Thyroid gland (tissue), 4 donors: Measurements from ENCODE around the gene SCAPER. TPM values are rescaled to one million over a fixed set of nuclear protein-coding genes. Genes with fewer than 3 reads are reported as not detected.

Experiments used
- DNase-seq, 2 donors: peaks; one replicate each; pipeline ENCODE4 v3.0.0-alpha.2; 2019
- H3K27ac ChIP-seq, 3 donors: fragments of 200-600 bp; sonication (generic); 1 replicate in 2 of 3; 2 replicates in 1 of 3; pipeline ENCODE4 v1.5.1; 2016 to 2019; ENCODE audit warnings: mild to moderate bottlenecking in 1 of 3, moderate library complexity in 1 of 3
- H3K27me3 ChIP-seq: fragments of 200-600 bp; sonication (generic); one replicate; pipeline ENCODE4 v1.5.1; 2019
- H3K36me3 ChIP-seq, 2 donors: fragments of 200-600 bp; sonication (generic); one replicate each; pipeline ENCODE4 v1.5.1; 2016 to 2019
- H3K4me1 ChIP-seq, 2 donors: fragments of 200-600 bp; sonication (generic); one replicate each; pipeline ENCODE4 v1.5.1; 2017 to 2019
- H3K4me3 ChIP-seq, 3 donors: fragments of 200-600 bp; sonication (generic); replicated peaks in 1 of 3; 1 replicate in 2 of 3; 2 replicates in 1 of 3; pipeline ENCODE4 v1.5.1; 2016; ENCODE audit warnings: mild to moderate bottlenecking in 1 of 3
- H3K9me3 ChIP-seq: fragments of 200-600 bp; sonication (generic); one replicate; pipeline ENCODE4 v1.5.1; 2017
- POLR2A ChIP-seq, 2 donors: fragments of 450-650 bp; IDR thresholded peaks; one replicate each; pipeline ENCODE4 v1.6.1; 2017; ENCODE audit warnings: antibody characterized with exemption in 2 of 2, mild to moderate bottlenecking in 2 of 2, moderate library complexity in 1 of 2
- WGBS, 2 donors: methylation state at CpG; one replicate each; pipeline ENCODE4 v1.1.5; 2017; 5-methylcytosine and 5-hydroxymethylcytosine counted together
- intact Hi-C: fragments of 100-400 bp; cut with DNase I; formaldehyde crosslinking; loops from one replicate; pipeline ENCODE4 v1.15.1; 2023
- total RNA-seq, 4 donors: library from RNA; depleted of rRNA; stranded (reverse); fragments of >200 nt; gene quantifications; one replicate each; pipeline ENCODE4 v1.2.3, GENCODE V29; 2016
- TF ChIP-seq, protein P1 (sequence below), 6 experiments: fragments of 200-600 bp in 3 of 6; fragments of 450-650 bp in 3 of 6; sonication (generic) in 3 of 6; IDR thresholded peaks; one replicate each; pipeline ENCODE4 v1.5.1; 2016 to 2019; ENCODE audit warnings: antibody characterized with exemption in 6 of 6, mild to moderate bottlenecking in 2 of 6, inconsistent platforms in 1 of 6, moderate library complexity in 1 of 6

SCAPER gene
- total RNA-seq, 4 donors from 2014 or later: 45.2 to 90.8 (median 63.6) TPM

DNA sequence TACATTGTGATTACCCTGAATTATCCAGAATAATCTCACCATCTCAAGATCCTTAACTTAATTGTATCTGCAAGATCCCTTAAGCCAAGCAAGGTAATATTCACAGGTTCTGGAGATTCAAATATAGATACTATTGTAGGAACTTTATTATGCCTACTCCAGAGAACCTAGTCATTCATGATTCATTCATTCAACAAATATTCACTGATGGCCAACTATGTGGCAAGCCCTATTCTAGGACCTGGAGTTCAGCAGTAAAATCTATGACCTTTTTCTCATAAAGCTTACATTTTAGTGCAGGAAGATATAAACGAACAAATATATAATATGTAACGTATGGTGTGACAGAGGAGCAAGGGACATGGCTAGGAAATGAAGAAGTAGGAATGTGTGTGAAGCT is 519.0 kb downstream of the SCAPER start:
- no peak for TF ChIP-seq POLR2A (IDR thresholded peaks at IDR 0.05)
- TF ChIP-seq, protein P1, sequence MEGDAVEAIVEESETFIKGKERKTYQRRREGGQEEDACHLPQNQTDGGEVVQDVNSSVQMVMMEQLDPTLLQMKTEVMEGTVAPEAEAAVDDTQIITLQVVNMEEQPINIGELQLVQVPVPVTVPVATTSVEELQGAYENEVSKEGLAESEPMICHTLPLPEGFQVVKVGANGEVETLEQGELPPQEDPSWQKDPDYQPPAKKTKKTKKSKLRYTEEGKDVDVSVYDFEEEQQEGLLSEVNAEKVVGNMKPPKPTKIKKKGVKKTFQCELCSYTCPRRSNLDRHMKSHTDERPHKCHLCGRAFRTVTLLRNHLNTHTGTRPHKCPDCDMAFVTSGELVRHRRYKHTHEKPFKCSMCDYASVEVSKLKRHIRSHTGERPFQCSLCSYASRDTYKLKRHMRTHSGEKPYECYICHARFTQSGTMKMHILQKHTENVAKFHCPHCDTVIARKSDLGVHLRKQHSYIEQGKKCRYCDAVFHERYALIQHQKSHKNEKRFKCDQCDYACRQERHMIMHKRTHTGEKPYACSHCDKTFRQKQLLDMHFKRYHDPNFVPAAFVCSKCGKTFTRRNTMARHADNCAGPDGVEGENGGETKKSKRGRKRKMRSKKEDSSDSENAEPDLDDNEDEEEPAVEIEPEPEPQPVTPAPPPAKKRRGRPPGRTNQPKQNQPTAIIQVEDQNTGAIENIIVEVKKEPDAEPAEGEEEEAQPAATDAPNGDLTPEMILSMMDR (IDR thresholded peaks at IDR 0.05): no peak
- 94 to 97% methylated on average over 2 of the region's 2 CpGs for WGBS, 2 donors
- Histone ChIP-seq H3K27ac (no peak overlapping the region), H3K4me3 (no peak overlapping the region), H3K4me1 (no peaks in the 10 kb centered on the region), H3K36me3 (no peaks in the 10 kb centered on the region), H3K27me3 (no peaks in the 10 kb centered on the region), H3K9me3 (no peaks in the 10 kb centered on the region)
- DNase-seq: no peak
- intact Hi-C loops: no loop called here

DNA sequence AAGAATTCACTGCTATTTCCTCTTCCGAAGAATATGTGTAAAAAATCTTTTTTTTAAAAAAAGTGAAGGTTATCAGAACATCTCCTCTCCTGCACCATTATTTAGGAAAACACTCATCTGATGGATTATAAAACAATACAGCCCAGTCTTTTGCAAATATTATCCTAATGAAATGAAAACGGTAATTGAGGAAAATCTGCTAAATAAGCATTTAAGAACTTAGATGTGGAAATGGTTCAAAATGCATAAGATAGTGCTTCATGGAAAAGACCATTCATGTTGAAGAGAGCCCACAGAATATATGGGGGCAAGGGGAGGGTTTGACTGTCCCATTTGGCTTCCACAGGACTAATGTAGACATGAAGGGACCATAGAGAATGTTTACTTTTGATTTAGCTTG is 520.7 kb downstream of the SCAPER start:
- Histone ChIP-seq H3K27ac (no peak overlapping the region), H3K4me3 (no peak overlapping the region), H3K36me3 (no peaks in the 10 kb centered on the region), H3K27me3 (no peaks in the 10 kb centered on the region), H3K9me3 (no peaks in the 10 kb centered on the region), H3K4me1 (no peaks in the 10 kb centered on the region)
- WGBS, 2 donors: 91 to 95% methylated on average over 2 of the region's 2 CpGs
- no peak for DNase-seq
- intact Hi-C loops: no loop called here
- TF ChIP-seq, protein P1 (IDR thresholded peaks at IDR 0.05): no peak
- TF ChIP-seq POLR2A (IDR thresholded peaks at IDR 0.05): no peak

DNA sequence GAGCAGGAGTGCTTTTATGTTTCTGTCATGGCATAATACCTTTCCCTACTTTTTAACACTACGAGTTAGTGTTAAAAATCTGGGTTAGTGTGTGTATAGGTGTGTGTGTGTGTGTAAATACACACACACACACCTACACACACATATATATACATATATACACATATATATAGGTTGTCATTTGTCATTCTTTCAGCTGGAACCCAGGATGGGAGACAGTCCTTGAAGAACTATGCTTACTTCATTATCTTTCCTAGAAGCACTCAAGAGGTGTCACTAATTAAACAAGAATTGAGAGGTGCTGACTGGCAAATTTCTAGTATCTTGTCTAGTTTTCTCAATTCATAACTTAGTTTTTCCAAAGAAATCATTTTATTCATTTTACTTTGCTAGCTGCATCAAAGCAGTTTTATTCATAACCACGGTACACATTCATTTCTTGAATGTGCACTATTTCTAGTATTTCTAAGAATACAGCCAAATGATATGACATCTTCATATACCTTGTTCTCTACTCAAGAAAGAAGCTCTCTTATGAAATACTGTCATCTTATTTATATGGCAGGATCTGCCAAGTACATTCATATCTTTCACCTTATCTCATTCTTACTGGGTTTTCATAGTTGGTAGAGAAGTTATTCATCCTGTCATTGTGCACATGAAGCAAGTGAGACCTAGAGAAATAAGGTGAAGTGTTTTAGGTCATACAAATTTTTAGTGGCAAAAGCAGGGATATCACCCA is 522.0 kb downstream of the SCAPER start:
- no peaks in the 10 kb centered on the region for H3K4me1 ChIP-seq
- DNase-seq: no peak
- H3K36me3 ChIP-seq: no peaks in the 10 kb centered on the region
- no peak overlapping the region for H3K4me3 ChIP-seq
- WGBS, 2 donors: 97% methylated on average over 2 of the region's 2 CpGs
- intact Hi-C loops: no loop called here
- H3K27me3 ChIP-seq: no peaks in the 10 kb centered on the region
- H3K9me3 ChIP-seq: no peaks in the 10 kb centered on the region
- TF ChIP-seq POLR2A (IDR thresholded peaks at IDR 0.05): no peak
- TF ChIP-seq, protein P1 (IDR thresholded peaks at IDR 0.05): no peak
- no peak overlapping the region for H3K27ac ChIP-seq

DNA sequence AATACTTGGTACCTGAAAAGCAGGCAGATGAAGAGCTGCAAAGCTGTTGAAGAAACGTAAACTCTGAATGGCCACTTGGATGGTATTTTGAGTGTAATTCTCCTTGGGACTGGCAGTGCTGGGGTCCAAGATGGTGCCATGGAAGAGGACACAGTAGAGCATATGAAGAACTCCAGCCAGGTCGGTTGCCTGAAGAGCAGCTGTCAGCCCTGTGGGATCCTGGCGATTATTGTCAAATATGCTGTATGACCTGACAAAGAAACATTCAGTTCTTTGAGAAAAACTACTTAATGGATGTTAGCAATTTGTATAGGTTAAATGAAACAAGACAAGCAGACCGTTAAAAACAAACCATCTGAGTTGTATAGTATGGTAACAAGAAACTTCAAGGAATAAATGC is 523.8 kb downstream of the SCAPER start:
- DNase-seq: no peak
- 93 to 94% methylated on average over 4 of the region's 4 CpGs for WGBS, 2 donors
- no peaks in the 10 kb centered on the region for H3K27me3 ChIP-seq
- H3K4me1 ChIP-seq: no peaks in the 10 kb centered on the region
- intact Hi-C loops: no loop called here
- H3K36me3 ChIP-seq: no peaks in the 10 kb centered on the region
- no peaks in the 10 kb centered on the region for H3K9me3 ChIP-seq
- TF ChIP-seq, protein P1 (IDR thresholded peaks at IDR 0.05): no peak
- TF ChIP-seq POLR2A (IDR thresholded peaks at IDR 0.05): no peak
- no peak overlapping the region for H3K27ac ChIP-seq
- H3K4me3 ChIP-seq: no peak overlapping the region

DNA sequence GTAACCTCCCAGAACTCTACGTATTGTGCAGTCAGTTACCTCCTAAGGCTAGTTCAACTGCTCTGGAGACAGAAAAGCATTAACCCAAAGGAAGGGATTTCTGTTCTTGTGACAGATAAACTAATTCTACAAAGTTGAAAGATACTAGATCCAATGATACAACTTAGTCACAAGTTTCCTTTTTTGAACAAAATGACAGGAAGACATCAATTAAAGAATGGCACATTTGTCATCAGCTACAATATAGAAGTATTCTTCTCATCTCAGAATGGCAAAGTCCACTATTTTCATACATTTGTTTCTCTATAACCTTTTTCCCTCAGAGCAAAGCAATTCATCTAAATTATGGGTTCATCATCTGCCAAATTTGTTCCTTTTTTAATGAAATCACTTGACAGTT is 524.9 kb downstream of the SCAPER start:
- Histone ChIP-seq H3K36me3 (no peaks in the 10 kb centered on the region), H3K4me3 (no peak overlapping the region), H3K27ac (no peak overlapping the region), H3K27me3 (no peaks in the 10 kb centered on the region), H3K9me3 (no peaks in the 10 kb centered on the region), H3K4me1 (no peaks in the 10 kb centered on the region)
- 96 to 100% methylated on average over 1 of the region's 1 CpG for WGBS, 2 donors
- no peak for TF ChIP-seq POLR2A (IDR thresholded peaks at IDR 0.05)
- TF ChIP-seq, protein P1 (IDR thresholded peaks at IDR 0.05): no peak
- no peak for DNase-seq
- intact Hi-C loops: no loop called here
